Kidney (tissue), 14 donors: ENCODE measurements around the gene CLN6. TPM values are rescaled to one million over a fixed set of nuclear protein-coding genes. Genes with fewer than 3 reads are reported as not detected.
A peak's percentile ranks its signal among the peaks of the same experiment; 100 is the strongest.

ENCODE experiments used
- DNase-seq, 5 donors: peaks; one replicate each; pipeline ENCODE4 v3.0.0-alpha.2; 2013 to 2020
- FAIRE-seq: peaks from 2 replicates; lab custom pipeline; 2012; peaks lifted over from hg19 to GRCh38; lab: Jason Lieb, UNC
- H3K27ac ChIP-seq, 2 donors: one replicate each; pipeline ENCODE4 v1.7.0; 2013; ENCODE audit warnings: low read depth in 2 of 2, low read length in 2 of 2, inconsistent platforms in 1 of 2
- H3K27me3 ChIP-seq: one replicate; pipeline ENCODE4 v1.7.1; 2013; ENCODE audit warnings: low read length, inconsistent platforms; ENCODE audit not compliant: control insufficient read depth, insufficient read depth
- H3K36me3 ChIP-seq, 3 donors: one replicate each; pipeline versions ENCODE4 v1.7.0 to v1.7.1; 2013; ENCODE audit warnings: low read length in 3 of 3, control low read depth in 1 of 3, inconsistent platforms in 1 of 3; ENCODE audit not compliant: insufficient read depth in 3 of 3, control insufficient read depth in 2 of 3
- H3K4me1 ChIP-seq, 3 donors: one replicate each; pipeline versions ENCODE4 v1.7.0 to v1.7.1; 2013; ENCODE audit warnings: low read length in 3 of 3, inconsistent platforms in 1 of 3, low read depth in 1 of 3; ENCODE audit not compliant: control insufficient read depth in 2 of 3, insufficient read depth in 2 of 3
- H3K4me3 ChIP-seq, 3 donors: one replicate each; pipeline versions ENCODE4 v1.7.0 to v1.8.1; 2013; ENCODE audit warnings: low read length in 3 of 3, control low read depth in 1 of 3, inconsistent platforms in 1 of 3
- H3K9ac ChIP-seq, 3 donors: one replicate each; pipeline versions ENCODE4 v1.7.0 to v1.7.1; 2013; ENCODE audit warnings: low read length in 3 of 3, control low read depth in 1 of 3, inconsistent platforms in 1 of 3
- H3K9me3 ChIP-seq, 3 donors: one replicate each; pipeline versions ENCODE4 v1.7.0 to v1.7.1; 2013; ENCODE audit warnings: low read length in 3 of 3, control low read depth in 1 of 3, inconsistent platforms in 1 of 3; ENCODE audit not compliant: control insufficient read depth in 2 of 3, insufficient read depth in 1 of 3
- intact Hi-C: fragments of 100-400 bp; cut with DNase I; formaldehyde crosslinking; loops from one replicate; pipeline ENCODE4 v1.11.1; 2022
- polyA plus RNA-seq: library from polyadenylated mRNA; stranded (reverse); fragments of 350-450 nt; fragmentation: Illumina TruSeq; extraction: RNeasy Lipid Tissue Mini Kit (QIAGEN cat#74804); gene quantifications from one replicate; pipeline ENCODE4 v1.2.3, GENCODE V29; 2014; ENCODE audit warnings: low read depth, low replicate concordance; ENCODE audit not compliant: insufficient read depth
- total RNA-seq: library from RNA; stranded (reverse); fragmentation: NEBNext Ultra II Directional; extraction: Animal tissue kit (Norgen Biotek cat#: 25700); gene quantifications from one replicate; pipeline ENCODE4 v1.2.1, GENCODE V29; 2021
- TF ChIP-seq, protein P1 (sequence below): IDR thresholded peaks from 3 replicates; pipeline ENCODE4 v1.5.1; 2012; ENCODE audit warnings: mild to moderate bottlenecking, moderate library complexity, borderline replicate concordance; ENCODE audit not compliant: insufficient read depth; ENCODE audit errors: extremely low read depth
- donor health status: control.
- donor health status: control.
- donor health status: control.
- donor health status: control.
- donor health status: control.
- donor health status: DM: yes; HTN: yes; CAD: no.
- donor health status: Normal renal cell carcinoma (clear cell type).

The CLN6 gene
- total and polyA plus RNA-seq, 2 donors from 2014 or later, result 30.8 to 36.6 TPM

DNA sequence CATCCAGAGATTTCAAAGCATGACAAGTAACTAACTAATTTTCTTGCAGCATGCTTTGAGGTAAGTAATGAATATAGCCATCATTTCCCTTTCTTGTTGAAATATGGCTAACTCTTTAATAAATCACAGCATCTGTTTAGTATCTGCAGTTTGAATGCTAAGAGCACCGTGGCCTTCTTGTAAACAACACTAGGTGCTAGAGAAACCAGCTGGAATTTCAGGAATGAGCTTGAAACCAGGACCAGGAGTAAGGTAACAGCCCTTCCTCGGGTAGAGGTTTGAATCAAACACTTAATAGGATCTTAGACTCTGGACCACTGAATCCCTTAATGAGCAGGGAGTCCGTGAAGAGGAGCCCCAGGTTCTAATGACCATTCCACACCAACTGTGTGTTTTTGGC lies 38.0 kb downstream of the CLN6 start:
- no peak for FAIRE-seq

DNA sequence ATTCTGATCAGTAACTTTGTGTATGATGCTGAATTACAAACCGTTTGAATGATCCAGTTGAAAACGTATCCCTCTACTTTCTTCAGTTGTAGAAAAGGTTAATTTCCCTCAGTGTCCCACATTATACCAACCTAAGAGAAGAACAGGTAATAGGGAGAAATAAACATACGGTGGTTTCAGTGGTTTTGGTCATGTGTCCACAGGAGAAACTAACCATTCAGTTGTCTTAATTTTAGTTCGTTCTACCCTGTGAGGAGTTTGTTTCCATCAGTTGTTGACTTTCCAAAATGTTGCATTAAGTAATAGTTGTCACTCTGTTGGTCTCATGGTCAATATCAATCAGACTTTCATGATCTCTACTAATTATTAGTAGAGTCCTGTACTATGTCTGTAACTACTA lies 39.5 kb downstream of the CLN6 start:
- H3K27me3 ChIP-seq, result no peaks in the 10 kb centered on the region
- peaks cover 0 to 3% (median 3%) of the 10 kb centered on the region in 3 donors for H3K4me1 ChIP-seq
- no peak overlapping the region for H3K27ac ChIP-seq
- FAIRE-seq (no peak), DNase-seq (no peak)
- H3K4me3 ChIP-seq, result no peak overlapping the region
- H3K9me3 ChIP-seq, result no peaks in the 10 kb centered on the region
- intact Hi-C loops, result no loop called here
- TF ChIP-seq, protein P1, sequence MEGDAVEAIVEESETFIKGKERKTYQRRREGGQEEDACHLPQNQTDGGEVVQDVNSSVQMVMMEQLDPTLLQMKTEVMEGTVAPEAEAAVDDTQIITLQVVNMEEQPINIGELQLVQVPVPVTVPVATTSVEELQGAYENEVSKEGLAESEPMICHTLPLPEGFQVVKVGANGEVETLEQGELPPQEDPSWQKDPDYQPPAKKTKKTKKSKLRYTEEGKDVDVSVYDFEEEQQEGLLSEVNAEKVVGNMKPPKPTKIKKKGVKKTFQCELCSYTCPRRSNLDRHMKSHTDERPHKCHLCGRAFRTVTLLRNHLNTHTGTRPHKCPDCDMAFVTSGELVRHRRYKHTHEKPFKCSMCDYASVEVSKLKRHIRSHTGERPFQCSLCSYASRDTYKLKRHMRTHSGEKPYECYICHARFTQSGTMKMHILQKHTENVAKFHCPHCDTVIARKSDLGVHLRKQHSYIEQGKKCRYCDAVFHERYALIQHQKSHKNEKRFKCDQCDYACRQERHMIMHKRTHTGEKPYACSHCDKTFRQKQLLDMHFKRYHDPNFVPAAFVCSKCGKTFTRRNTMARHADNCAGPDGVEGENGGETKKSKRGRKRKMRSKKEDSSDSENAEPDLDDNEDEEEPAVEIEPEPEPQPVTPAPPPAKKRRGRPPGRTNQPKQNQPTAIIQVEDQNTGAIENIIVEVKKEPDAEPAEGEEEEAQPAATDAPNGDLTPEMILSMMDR, result no peak
- H3K9ac ChIP-seq, result no peak overlapping the region
- H3K36me3 ChIP-seq, result peaks cover 0 to 16% (median 9%) of the 10 kb centered on the region in 3 donors

More for the DNA sequence above, 38.0 kb downstream of the CLN6 start:
- no peak for DNase-seq
- TF ChIP-seq, protein P1, result no peak
- intact Hi-C loops, result no loop called here
- peaks cover 0 to 3% (median 3%) of the 10 kb centered on the region in 3 donors for H3K4me1 ChIP-seq
- no peaks in the 10 kb centered on the region for H3K27me3 ChIP-seq
- no peak overlapping the region for H3K27ac ChIP-seq
- H3K9ac ChIP-seq, result no peak overlapping the region
- H3K36me3 ChIP-seq, result peaks cover 0 to 13% (median 9%) of the 10 kb centered on the region in 3 donors
- no peaks in the 10 kb centered on the region for H3K9me3 ChIP-seq
- no peak overlapping the region for H3K4me3 ChIP-seq

DNA sequence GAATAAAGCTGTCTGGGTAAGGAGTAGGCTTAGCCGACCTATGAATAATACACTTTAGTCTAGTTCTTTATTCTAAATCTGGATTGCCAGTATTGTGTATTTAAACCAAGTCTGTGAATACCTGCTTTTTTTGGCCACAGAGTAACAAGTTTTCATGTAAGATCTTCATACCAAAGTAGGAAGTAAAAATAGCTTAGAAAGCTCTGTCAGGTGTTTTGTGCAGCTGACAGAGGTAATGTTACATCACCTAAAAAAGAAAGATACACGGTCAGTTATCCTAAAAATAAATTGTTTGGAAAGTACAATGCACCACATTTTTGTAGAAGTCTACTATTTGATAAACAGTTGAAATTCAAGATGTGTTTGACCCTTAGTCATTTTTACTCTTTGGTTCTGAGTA lies 40.9 kb downstream of the CLN6 start:
- no peak overlapping the region for H3K4me3 ChIP-seq
- no peaks in the 10 kb centered on the region for H3K27me3 ChIP-seq
- DNase-seq, result no peak
- intact Hi-C loops, result no loop called here
- no peak overlapping the region for H3K9ac ChIP-seq
- peaks cover 0 to 3% (median 3%) of the 10 kb centered on the region in 3 donors for H3K4me1 ChIP-seq
- no peak overlapping the region for H3K27ac ChIP-seq
- no peaks in the 10 kb centered on the region for H3K9me3 ChIP-seq
- TF ChIP-seq, protein P1, result no peak
- no peak for FAIRE-seq
- peaks cover 1 to 21% (median 17%) of the 10 kb centered on the region in 3 donors for H3K36me3 ChIP-seq

DNA sequence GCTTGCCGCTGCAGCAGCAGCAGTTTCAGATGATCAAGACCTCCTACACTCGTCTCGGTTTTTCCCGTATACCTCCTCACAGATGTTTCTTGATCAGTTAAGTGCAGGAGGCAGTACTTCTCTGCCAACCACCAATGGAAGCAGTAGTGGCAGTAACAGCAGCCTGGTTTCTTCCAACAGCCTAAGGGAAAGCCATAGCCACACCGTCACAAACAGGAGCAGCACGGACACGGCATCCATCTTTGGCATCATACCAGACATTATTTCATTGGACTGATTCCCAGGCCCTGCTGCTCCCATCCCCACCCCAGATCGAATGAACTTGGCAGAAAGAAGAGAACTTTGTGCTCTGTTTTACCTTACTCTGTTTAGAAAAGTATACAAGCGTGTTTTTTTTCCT lies 42.0 kb downstream of the CLN6 start:
- no peak overlapping the region for H3K27ac ChIP-seq

More for the DNA sequence above, 42.0 kb downstream of the CLN6 start:
- peak; percentile 80 for FAIRE-seq
- Histone ChIP-seq H3K4me1 (peaks cover 0 to 3% (median 3%) of the 10 kb centered on the region in 3 donors), H3K9me3 (no peaks in the 10 kb centered on the region), H3K4me3 (no peak overlapping the region), H3K27me3 (no peaks in the 10 kb centered on the region), H3K36me3 (peaks cover 2 to 19% (median 17%) of the 10 kb centered on the region in 3 donors), H3K9ac (no peak overlapping the region)
- intact Hi-C loops, result no loop called here
- peak in 2 of 5 donors; percentile 43 to 45 for DNase-seq
- TF ChIP-seq, protein P1, result no peak
